DMS79 treated with DMSO at 0.1 percent for 48 hours (cell line): ENCODE measurements around the gene AFTPH.

ENCODE experiments used
- DNase-seq: peaks from one replicate; lab custom pipeline; 2025; lab: John Stamatoyannopoulos, UW

The AFTPH gene

DNA sequence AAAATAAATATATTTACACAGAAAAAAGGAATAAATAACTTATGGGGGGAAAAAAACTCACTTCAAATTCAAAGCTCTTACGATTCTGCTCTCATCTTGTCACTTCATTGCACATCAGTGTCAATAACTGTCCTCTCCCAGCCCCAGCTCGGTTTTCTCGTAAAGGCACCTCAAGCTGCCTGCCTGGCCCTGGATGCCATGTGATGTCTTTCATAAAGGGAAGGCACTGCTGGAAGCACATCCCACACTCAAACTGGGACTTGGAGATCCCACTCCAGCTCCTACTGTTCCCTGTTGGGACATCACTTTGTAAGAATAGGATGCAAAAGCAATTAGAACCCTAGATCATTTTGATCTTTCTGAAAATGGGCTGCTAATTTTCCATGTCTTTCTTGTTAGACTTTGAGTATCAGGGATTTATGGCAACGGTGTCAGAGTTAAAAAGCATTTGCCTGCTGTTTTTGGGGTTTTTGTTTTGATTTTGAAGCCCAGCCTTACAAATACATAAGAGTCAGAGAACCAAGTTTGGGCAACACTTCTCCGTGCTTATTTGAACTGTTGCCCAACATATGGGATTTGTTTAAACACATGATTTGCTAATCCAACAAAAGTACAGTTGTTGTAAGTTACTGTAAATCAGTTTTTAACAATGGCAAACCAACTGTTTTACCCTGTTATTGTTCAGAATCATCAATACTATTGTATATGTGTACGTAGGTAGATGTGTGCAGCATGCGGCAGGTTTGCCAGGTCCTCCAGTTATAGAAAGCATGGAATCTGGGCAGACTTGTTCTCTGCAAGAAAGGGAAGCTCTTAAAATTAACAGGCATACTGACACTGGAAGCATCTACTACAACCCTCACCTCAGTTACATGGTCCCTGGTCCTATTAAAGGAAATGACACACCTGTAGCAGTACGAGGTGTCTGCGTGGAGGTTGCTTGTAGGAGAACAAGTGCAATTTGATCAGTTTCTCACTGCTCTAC is 109.0 kb downstream of the AFTPH start:
- DNase-seq: no peak

DNA sequence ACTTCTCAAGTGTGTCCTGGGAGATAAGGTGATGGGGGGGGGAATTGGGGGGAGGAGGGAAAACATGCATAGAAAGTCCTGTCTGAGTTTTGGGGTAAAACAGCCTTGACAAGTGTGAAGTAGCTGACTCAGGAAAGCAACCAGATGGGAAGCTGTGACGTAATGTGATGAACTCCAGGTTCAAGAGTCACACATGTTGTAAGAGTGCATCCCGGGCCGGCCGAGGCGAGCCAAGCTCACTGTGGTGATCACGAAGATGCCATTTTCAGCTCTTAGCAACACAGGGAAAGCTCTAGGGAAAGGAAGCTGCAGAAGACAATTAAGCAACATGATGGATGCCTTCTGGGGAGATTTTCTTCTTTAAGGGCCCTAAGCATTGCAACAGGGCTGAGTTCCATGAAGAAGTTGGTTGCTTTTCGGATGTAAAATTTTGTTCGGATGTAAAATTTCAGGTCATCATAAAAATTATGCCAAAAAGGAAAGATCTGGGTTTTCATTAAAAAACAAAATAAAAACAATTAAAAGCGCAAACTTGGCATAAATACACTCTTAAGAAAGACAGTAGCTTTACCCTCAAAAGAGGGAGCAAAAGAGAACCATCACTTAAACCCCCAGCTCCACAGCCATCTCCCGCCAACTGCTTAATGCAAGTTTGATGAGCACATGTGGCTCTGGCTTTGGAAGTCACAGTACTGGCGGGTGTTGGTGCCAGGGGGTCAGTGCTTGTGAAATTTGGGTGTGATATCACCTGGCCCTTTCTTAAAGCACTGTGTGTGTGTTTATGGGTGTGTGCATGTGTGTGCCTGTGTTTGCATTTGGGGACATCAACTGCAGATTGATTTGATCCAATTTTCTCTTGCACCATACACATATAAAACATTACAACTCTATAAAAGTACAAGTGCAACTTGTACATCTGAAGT is 110.5 kb downstream of the AFTPH start:
- no peak for DNase-seq

DNA sequence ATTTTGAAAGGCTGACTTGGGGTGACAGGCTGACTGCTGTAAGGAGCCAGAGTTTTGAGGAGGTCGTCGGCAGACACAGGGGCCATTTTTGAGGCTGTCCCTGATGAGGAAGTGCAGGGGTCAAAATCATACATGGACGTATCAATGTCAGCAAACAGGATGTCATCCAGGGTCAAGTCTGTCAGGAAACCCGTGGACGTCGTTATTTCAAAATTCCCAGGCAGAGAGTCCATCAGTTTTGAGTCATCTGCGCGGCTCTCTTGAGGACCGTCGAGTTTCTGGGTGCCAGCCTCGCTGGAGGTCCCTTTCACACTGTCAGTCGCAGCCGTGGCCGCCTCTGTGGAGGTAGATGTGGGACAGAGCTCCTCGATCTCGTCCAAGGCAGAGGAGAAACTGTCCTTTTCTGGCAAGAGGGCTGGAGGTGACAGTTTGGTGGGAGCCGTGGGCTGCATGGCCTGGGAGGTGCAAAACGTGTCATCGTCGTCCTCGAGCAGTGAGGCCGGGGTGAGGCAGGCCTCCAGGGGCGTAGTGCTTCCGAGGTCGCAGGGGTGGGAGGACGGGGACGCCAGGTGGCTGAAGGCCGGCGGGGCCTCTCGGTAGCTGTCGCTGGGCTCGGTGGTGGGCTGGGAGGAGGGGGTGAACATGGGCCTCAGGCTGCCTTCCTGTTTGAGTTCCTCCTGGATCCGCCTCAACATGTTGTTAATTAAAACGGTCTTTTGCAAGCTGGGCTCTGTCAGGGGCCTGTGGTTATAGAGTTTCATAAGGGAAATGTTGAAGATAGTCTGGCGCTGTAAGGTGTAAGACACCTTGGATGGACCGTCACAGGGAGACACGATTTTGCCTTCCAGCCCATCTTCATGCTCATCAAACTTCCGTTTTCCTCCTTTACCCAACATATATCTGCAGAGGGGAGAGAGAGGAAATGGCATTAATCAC is 112.1 kb downstream of the AFTPH start:
- DNase-seq: no peak

DNA sequence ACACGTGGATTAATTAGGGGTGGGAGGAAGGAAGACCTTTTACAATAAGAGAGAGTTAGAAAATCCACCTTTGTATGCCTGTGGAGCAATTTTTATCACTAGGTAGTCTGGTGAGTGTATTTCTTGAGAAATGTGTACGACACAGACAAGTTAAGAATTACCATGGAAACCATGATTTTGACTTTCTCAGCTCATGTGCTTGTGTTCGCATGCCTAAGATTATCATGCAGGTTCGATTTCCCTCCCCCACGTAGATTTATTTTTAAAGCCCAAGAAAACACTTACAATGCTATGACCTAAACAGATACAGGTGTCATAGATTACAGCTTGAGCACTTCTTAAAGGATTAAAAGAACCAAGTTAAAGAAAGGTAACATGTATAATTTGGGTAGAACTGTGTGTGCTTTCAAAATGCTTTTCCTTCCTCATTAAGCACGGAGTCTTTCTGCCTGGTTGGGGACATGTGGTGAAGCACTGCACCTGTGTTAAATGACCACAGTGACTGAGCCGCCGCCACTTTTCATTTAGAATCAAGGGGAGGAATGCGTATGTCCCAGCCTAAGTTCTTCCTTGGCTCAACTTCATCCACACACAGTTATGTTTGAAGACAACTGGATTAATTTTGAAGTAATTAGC is 113.0 kb downstream of the AFTPH start:
- no peak for DNase-seq

DNA sequence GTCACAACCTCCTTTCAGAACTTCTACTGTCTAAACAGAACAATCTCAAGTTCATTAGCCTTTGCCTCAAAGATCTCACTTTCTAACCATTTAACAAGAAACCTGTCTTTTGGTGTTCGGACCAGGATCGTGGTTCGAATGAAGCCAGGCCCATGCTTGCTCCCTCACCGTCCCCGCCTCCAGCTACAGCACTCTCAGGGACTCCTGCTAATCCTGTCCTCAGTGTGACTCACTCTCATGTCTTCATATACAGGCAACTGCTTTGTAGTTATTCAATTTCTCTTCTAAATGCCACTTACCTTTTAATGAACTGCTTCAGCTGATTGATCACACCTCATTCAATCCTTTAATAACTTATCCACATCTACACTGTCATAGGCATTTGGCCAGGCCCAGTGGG is 113.8 kb downstream of the AFTPH start:
- DNase-seq: no peak

DNA sequence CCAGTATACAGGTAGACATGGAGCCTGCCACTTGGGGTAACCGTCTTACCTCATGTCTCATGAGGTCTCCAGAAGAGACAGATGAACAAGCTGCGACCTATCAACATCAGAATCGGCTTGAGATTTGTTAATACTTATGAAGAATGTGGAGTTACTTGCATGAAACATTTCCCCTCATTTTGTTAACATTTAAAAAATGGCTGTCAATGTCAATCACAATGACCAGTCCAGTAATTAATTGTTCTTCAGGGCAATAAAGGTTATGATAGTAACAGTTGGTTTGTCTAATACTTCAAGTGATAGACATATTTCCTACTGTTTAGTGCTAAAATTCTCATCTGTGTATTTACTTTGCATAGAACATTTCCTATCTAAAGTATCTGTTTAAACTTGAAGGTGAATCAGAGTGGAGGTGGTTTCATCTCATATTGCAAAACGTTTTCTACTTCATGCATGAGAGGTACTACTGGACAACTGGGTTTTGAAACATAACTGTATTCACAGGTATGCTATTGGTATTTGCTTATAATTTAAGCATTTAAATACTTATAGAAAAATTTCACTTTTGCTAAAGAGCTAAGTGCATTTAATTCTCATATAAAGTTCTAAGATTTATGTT is 114.5 kb downstream of the AFTPH start:
- no peak for DNase-seq

DNA sequence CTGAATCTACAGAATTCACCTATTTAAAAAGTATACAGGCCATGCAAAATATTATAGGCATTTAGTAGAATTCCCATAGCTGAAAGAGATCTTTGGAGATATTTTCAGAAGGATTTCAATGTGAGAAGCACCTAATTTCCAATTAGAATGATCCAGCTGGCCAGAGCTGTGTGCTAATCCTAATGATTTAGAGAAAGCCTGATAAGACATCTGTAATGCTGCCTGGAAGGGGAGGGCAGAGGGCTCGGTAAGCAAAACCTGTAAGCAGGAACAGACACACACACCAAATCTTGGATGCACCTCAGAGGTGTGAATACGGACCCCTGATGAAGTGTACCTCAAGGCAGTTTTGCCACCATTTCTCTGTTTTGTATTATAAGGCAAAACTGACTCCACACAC is 115.6 kb downstream of the AFTPH start:
- DNase-seq: no peak

DNA sequence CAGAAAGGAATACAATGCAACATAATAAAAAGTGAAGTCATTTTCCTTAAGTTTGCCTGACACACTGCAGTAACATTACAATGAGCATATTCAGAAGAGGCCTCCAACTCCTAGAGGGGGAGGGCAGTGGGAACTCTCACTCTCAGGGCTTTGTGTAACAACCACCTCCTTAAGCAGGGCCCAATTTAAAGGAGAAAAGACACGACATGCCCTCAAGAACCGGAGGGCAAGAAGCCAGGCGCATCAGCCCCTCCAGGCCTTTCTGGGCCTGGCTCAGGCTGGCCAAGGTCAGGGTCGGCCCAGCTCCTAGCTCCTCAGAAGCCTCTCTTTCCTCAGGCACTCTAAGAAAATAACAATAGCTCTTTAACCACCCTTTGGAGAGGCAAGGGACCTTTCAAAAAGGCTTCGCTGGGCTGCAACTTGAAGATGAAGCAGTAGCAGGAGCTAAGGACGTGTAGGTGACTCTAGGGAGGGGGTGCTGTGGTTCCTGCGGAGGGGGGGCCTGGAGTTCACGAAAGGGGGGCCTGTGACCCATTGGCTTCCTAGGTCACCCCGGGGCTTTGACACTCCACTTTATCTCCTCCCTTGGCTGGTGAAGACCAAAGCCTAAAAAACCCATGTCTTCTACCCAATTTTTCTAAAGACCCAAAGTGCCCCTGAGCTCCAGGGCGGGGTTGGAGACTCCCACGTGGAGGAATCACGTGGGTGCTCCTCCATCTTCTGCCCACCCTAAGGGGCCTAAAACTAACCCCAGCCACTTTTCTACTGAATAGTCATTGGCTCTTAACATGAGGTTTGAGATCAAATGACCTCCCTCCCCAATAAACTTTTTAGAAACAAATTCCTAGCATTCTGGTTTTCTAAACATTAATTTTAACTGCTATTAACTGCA is 116.3 kb downstream of the AFTPH start:
- DNase-seq: peak; percentile 69

DNA sequence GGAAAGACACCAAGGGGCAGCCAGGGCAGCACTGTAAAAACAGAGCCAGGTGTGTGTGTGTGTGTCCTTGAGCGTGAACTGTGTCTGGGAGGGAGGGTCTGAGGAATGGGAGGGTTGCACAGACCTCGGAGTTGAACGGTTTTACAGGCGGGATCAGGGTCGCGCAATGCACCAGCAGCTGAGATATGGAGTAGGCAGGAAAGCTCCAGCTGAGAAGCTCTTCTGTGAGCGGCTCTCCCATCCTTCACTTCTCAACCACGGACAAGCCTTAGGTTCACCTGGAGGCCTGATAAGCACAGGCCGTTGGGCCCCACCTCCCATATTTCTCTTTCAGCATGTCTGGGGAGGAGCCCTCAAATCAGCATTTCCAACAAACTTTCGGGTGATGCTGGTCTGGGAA is 117.5 kb downstream of the AFTPH start:
- DNase-seq: peak; percentile 51
